ENCODE measurements around the gene HDAC11.

Gene HDAC11

DNA sequence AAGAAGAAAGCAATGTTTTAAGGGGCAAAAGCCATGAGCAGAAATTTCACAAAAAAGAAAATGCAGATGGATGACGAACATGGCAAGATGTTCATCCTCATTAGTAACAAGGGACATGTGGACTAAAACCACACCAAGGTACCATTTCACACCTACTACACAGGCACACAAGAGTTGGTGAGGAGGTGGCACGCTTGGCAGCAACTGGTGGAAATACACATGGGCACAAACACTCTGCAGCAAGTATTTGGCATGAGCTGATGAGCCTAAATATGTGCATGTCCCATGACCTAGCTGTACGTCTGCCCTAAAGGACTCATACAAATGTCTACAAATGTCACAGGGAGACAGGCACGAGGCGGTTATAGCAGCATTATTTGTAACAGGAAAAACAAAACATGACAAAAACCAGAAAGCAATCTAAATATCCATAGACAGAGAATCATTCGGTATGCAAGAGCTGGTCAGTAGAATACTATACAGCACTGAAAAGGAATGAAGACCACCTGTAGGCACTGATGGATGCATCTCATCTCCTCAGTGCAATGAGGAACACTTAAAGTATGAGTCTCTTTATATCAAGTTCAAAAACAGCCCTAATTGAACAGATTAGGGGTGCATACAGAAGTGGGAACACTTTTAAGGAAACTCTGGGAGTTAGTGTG, 57.3 kb downstream of the HDAC11 start:
- no peak for DNase-seq (ENCODE audit: low read depth, low spot score)
- peak overlapping the region; percentile 34 for H3K27ac ChIP-seq

DNA sequence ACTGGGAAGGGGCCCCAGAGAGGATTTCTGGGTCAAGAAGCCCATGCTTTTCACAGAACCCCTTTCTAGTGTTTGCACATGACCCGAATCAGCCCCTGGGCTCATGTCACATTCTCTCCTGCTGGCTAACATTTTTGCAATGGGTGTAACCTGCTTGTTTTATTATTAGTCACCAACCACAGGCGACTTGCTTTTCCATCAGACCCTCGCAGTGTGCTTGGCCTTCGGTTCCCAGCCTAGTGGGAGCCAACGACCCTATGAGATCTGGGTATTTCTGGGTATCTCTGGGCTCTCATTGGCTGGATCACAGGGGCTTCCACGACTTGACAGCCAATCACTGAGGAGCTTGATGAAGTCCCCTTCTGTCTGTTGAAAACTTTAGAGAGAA, 57.8 kb downstream of the HDAC11 start:
- H3K27ac ChIP-seq: peak overlapping the region; percentile 34
- peak; percentile 39 for DNase-seq (ENCODE audit: low read depth, low spot score)

DNA sequence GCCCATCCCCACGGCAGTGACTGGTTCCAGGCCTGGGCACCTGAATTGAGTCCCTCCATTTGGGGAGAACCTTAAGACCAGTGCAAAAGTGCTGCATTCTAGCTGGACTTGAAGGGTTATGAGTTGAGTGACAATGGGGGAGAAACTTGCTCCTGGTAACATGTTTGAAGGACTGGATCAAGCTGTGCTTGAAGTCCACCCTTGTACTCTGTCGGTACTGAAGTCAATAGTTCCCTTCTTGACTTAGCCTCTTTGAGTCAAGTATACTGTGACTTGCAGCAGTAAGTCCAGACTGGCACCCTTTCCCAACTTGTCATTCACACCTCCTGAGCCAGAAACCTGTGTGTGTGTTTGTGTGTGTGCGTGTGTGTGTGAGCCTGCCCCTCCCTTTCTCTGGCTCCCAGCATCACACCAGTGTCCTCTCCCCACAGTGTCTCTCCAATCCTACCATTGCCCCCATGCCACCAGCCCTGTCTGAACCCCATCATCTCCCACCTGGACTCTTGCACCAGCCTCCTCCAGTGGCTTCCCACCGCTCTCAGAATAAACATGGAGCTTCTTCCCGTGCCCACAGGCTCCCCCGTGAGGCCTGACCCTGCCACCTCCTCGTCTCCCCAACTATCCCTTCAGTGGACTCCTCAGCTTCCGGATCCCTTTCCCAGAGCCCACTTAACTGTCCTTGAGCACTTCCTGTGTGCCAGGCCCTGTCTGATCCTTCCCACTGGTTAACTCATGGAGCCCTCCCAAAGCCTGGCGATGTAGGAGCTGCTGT, 58.6 kb downstream of the HDAC11 start:
- DNase-seq (ENCODE audit: low read depth, low spot score): no peak
- peak overlapping the region; percentile 34 for H3K27ac ChIP-seq

DNA sequence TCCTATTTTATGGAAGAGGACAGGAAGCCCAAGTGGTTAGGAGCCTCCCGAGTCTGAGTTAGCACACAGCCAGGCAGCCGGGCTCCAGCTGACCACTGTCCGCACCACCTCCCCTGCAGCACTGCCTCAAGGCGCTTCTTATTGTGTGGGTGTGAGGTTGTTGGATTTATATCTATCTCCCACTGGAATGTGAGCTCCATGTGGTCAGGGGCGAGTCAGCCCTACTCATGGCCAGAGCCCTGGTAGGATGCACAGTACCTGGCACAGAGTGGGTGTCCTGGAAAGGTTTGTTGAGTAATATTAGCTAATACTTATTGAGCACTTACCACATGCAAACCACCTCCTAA, 59.2 kb downstream of the HDAC11 start:
- H3K27ac ChIP-seq: no peak overlapping the region
- no peak for DNase-seq (ENCODE audit: low read depth, low spot score)

DNA sequence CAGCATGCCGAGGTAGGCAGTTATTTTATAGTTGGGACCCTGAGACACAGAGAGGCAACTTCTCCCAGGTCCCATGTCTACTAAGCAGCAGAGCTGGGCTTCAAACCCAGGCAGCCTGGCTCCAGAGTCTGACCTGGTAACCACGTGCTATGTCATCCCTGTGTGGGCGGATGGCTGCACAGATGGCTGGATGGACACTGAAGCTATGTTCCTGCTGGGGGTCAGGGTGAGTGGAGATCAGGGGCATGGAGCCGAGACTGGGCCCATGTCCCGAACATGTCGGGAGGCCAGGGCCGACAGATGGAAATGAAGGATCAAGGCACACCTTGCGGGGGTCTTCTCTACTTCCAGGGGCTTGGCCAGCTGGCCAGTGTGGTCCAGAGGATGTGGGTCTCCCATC, 59.6 kb downstream of the HDAC11 start:
- DNase-seq (ENCODE audit: low read depth, low spot score): no peak
- no peak overlapping the region for H3K27ac ChIP-seq

DNA sequence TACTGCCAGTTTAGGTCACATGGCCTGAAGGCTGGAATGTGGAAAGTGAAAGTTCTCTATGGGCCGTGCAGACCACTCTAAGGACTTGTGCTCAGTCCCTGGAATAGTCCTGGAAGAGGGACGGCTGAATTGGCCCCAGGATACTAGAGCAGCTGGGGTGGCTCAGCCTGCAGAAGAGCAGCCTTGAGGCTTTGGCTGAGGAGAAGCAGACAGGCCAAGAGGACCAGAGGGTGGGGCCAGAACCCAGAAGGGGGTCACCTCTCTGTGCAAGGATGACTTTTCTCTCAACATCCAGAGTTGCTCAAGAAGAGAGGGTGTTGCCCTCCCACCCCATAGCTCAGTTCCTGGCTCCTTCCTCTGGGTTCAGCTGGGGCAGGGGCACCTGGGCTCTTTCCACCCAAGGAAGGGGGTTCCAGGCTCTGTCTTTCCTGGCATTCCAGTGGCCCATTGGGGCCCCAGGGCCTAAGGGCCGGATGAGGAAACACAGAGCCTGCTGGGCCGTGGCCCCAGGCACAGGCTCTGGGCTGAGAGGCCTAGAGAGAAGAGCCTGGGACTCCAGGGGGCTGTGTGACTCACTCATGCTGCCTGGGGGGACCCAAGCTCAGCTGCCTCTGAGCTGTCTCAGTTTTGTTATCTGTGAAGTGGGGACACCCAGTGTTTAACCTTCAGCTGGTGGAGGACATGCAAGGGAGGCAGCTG, 60.3 kb downstream of the HDAC11 start:
- no peak for DNase-seq (ENCODE audit: low read depth, low spot score)
- H3K27ac ChIP-seq: no peak overlapping the region

DNA sequence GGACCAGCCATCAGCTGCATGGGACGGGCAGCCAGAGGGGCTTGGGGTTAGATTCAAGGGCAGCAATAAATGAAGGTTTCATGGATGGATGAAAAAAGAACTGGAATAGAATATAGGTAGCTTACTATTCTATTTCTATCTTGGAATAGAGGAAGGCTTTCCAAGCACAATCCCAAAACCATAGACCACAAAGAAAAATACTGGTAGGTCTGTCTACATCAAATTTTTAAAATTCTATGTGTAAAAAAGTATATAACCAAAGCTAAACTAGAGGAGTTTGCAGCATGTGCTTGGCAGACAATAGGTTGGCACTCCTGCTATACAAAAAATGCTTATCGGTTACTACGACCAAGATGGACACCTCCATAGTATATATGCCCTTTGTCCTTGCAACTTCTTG, 61.6 kb downstream of the HDAC11 start:
- DNase-seq (ENCODE audit: low read depth, low spot score): no peak
- no peak overlapping the region for H3K27ac ChIP-seq

DNA sequence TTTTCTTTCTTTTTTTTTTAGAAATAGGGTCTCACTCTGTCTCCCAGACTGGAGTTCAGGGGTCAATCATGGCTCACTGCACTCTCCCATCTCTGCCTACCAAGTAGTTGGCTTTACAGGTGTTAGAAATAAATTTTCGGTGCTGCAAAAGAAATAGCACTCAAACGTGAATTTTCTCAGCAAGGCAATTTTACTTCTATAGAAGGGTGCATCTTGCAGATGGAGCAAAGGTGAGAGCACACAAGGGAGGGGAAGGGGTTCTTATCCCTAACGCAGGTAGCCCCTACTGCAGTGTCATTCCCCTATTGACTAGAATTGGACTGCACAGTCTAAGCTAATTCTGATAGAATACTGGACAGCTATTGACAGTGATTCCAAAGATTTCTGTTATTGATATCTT, 62.0 kb downstream of the HDAC11 start:
- no peak overlapping the region for H3K27ac ChIP-seq
- DNase-seq (ENCODE audit: low read depth, low spot score): no peak

DNA sequence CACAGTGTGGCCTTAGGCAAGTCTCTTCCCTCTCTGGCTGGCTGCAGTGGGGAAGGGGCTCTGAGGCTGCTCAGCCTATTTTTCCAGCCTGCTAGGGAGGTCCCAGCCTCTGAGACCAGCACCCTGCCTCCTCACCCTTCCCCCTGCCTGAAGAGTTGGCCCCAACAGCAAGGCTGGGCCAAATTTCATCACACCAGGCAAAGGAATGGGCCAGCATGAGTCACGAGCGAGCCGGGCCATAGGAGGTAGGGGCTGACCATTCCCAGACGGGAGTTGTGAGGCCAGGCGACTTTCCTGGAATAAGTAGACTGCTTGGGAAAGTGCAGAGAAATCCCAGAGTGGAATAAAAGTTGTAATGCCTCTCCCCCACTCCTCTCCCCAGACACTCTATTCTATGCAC, 63.1 kb downstream of the HDAC11 start:
- H3K27ac ChIP-seq: no peak overlapping the region
- no peak for DNase-seq (ENCODE audit: low read depth, low spot score)

DNA sequence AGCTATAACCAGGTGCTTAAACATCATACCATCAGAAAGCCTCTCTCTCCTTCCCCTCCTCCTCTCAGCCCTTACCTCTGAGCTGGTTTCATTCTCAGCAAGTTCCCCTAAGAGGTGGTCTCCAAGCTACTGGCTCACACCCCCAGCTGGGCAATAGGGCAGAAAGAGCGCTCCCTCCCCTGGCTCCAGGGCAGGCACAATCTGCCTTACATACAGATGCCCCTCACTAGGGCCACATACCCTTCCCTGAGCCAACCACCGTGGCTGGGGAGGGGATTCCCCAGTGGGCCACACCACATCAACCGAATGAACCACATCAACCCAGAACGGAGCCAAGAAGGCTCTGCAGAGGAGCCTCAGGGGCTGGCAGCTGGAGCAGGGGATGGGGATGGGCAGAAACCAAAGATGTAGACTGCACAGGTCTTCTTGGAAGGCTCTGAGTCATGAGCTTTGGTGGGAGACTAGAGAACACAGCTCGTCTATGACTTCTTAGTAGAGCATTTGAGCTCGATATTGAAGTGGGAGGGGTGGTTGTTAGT, 64.3 kb downstream of the HDAC11 start:
- H3K27ac ChIP-seq: no peak overlapping the region
- DNase-seq (ENCODE audit: low read depth, low spot score): peak; percentile 36

DNA sequence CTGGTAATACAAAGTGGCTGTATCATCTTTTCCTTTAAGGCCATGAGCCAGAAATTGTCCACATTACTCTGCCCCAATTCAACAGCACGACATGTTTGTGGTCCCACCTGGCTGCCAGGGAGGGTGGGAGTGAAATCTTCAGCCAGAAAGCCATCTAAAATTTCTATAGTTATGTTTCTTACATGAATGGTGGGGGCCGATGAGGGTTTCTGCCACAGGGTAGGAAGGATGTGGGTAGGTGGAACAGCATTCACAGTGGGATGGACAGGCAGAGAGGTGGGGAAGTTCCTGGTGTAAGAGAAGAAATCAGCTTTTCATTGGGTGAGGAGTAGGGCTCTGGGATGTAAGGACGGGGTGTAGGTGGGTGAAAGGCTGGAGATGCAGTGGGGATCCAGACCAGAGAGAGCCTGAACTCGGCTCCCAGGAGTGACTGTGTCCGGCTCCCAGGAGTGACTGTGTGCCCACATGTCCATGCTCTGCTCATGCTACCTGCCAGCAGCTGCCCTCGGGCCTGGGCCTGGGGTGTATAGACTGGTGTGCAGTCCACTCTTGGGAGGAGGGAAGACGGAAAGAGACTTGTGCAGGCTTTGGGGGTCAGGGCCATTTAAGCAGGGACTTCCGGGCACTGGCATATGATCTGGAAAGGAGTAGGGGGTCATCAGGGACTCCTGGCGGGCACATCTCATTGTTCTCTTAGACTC, 65.0 kb downstream of the HDAC11 start:
- no peak for DNase-seq (ENCODE audit: low read depth, low spot score)
- H3K27ac ChIP-seq: no peak overlapping the region

DNA sequence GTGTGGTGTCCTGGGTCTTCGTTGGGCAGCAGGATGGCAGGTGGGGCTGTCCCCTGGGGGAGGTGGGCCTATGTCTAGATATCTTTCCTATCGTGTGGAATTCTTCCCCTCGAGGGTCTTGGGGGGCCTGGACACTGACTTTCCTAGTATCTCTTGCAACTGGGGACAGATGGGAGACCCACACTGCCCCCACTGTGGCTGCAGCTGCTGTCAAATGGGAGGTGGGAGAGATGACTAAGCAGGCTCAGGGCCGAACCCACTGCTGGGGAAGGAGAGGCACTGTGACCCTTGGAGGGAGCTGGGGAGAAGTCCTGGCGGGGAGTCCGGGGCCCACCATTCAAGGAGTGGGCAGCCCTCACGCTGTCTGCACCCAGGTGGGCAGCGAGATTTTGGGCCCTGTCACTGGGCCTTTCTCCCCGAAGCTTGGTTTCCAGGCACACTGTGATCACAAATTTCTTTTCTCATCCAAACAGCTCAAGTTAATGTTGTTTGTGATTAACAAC, 65.9 kb downstream of the HDAC11 start:
- no peak for DNase-seq (ENCODE audit: low read depth, low spot score)
- no peak overlapping the region for H3K27ac ChIP-seq

DNA sequence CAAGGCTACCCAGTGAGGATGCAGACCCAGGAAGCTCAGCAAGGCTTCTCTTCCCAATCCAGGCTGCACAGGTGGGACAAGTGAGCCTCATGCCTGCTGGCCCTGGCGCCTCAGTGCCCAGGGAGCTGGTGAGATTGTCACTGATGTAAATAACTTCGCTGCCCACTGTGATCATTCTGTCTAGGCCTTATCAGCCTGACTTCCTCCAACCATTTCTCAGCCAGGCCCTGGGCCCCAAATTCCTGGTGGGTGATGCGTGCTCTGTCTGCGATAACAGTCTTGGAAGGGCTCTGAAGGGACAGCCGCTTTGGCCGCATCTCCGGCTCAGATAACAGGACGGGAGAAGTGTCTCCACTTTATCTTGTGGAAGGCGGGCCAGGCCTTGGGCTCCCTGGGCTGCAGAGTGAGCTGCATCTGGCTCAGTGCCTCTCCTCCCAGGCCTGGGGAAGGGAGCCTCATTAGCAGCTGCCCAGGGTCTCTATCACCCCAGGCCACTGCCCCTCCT, 66.6 kb downstream of the HDAC11 start:
- H3K27ac ChIP-seq: no peak overlapping the region
- no peak for DNase-seq (ENCODE audit: low read depth, low spot score)

DNA sequence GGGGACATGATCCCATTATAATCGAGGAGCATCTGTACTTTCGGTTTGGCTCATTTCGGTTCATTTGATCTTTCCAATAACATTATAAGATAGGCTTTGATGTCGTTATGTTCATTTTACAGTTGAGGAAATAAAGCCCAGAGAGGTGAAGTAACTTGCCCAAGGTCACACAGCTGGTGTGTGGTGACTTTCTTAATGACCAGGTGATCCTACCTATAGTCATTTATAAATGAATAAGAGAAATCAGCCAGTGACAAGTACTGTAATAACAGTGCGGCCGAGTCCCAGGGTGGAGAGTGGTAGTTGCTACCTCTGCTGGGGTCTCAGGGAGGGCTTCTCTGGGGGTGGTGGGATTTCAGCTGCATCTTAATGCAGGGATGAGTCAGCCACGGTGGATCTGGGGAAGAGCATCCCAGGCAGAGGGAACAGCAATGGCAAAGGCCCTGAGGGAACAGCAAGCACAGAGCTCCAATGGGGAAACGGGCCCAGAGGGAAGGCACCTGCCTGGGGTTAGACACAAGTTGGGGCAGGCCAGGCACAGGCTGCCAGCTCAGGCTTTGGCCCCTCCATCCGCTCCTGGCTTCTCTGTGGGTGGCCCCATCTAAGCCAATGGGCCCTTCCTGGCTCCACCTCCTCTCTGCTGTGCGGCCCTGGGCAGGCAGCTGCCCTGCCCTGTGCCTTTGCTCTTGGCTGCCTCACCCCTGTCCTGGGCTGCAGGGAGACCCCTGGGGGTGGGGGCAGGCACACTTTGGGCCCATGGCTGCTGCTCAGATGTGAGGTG, 67.7 kb downstream of the HDAC11 start:
- peak; percentile 45 for DNase-seq (ENCODE audit: low read depth, low spot score)

DNA sequence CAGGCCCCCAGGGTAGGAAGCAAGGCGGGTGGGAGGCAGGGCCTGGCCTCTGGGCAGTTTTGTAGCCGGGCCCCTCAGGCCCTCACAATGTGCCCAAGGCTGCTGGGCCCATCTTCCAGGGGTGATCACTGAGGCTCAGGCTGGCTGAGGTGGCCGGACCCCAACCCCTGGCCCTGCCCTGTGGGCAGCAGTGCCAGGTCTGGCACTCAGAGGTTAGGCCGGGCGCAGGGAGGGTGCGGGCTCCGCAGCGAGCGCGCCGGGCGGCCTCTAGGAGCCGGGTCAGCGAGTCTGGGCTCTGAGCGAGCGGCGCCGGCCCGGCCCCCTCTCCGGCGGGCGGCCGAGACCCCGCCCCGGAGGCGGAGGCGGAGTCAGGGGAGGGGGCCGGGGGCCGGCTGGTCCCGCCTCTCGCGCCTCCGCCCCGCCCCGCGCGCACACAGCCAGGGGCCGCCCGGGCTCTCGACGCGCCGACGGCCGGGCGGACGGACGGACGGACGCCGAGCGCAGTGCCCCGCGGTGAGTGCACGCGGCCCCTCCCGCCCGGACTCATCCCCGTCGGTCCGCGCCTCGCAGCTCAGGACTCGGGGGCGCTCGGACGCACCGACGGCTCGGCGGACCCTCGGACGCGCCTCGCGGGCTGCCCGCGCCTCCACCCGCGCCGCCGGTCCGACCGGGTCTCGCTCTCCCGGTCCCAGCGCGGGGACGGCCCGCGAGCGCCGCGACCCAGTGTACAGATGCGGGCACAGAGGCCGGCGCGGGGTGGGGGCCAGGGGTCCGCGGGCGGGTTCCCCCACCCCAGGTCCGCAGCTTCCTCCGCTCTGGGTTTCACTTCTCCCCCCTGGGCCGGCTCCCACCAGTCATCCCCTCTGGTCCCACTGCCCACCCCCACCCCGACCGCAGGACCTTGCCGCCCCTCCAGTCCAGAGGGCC, 68.9 kb downstream of the HDAC11 start, which contains the start of gene FBLN2:
Gene FBLN2 (plus strand): TSS at position 430 of the 927 bp plus-strand sequence. CDS start 21,231 bp downstream, outside the sequence.
- no peak for DNase-seq (ENCODE audit: low read depth, low spot score)
- no peak within 1 kb of the TSS for H3K27ac ChIP-seq

More for the DNA sequence above, 67.7 kb downstream of the HDAC11 start:
- no peak overlapping the region for H3K27ac ChIP-seq

DNA sequence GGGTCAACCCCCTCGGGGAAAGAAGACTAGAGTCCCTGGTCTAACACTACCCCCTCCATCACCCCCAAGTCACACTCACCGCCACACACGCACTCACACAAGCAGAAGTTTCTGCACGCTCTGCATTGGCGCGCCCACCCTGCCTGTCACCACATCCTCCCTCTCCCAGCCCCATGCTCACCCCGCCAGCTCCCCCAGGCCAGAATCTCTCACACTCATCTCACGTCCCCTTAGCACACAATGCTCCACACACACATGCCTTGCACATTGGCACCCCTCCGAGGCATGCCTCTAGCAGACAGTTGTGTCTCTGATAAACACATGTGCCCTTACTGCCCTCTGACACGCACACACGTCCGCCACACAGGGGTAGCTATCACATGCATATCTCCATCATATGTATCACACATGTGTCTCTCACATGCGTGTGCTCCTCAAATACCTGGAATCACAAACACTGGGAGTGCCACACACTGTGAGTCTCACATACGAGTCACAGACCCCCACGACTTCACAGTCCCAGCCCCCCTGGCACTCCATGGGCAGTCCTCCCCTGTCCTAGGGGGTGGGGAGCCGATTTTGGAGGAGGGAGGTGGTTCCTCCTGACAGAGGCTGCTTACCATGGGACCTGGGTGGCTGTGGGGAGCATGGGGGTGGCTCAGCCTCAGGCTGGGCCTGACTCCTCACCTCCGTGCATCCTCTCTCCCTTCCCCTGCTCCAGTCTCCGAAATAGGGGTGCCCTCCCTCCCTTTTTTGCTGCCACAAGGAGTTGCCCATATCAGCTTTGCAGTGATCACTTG, 69.7 kb downstream of the HDAC11 start:
- H3K27ac ChIP-seq: no peak overlapping the region
- no peak for DNase-seq (ENCODE audit: low read depth, low spot score)

DNA sequence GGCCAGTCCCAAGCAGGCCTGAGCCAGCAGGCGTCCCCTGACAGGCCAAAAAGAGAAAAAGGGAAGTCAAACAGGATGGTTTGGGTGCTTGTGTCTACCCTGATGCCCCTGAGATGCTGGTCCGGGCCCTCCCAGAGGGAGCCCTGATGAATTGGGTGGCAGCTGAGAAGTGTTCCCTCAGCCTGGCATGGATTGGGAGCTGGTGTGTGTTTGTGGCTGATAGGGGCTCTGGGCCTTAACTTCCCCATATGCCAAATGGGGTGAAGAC, 70.3 kb downstream of the HDAC11 start:
- DNase-seq (ENCODE audit: low read depth, low spot score): no peak
- H3K27ac ChIP-seq: no peak overlapping the region
